ENCODE measurements around the gene RYR2.

DNA sequence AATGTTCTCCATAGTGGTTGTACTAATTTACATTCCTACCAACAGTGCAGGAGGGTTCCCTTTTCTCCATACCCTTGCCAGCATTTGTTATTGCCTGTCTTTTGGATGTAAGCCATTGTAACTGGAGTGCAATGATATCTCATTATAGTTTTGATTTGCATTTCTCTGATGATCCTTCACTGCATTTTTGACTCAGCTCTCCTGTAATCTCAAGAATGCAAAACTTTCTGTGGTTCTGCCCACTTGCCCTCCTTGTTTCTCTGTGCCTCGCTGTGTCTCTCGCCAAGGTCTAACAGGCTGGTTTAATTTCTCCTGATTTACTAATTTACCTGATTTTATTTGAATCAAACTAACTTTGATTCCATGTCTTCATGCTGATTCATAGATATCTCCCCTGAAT is 440.8 kb downstream of the RYR2 start:
- TF ChIP-seq POLR2A (IDR thresholded peaks at IDR 0.05): no peak
- TF ChIP-seq, protein P1, sequence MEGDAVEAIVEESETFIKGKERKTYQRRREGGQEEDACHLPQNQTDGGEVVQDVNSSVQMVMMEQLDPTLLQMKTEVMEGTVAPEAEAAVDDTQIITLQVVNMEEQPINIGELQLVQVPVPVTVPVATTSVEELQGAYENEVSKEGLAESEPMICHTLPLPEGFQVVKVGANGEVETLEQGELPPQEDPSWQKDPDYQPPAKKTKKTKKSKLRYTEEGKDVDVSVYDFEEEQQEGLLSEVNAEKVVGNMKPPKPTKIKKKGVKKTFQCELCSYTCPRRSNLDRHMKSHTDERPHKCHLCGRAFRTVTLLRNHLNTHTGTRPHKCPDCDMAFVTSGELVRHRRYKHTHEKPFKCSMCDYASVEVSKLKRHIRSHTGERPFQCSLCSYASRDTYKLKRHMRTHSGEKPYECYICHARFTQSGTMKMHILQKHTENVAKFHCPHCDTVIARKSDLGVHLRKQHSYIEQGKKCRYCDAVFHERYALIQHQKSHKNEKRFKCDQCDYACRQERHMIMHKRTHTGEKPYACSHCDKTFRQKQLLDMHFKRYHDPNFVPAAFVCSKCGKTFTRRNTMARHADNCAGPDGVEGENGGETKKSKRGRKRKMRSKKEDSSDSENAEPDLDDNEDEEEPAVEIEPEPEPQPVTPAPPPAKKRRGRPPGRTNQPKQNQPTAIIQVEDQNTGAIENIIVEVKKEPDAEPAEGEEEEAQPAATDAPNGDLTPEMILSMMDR (IDR thresholded peaks at IDR 0.05): no peak
